Esophagus muscularis mucosa (tissue), 4 donors: ENCODE results near the gene NTN1.

Experiments used
- CTCF ChIP-seq, 3 experiments: fragments of 200-600 bp in 2 of 3; fragments of 450-650 bp in 1 of 3; sonication (generic) in 2 of 3; IDR thresholded peaks; one replicate each; pipeline ENCODE4 v1.5.1; 2017 to 2019; ENCODE audit warnings: antibody characterized with exemption in 3 of 3, mild to moderate bottlenecking in 2 of 3, moderate library complexity in 1 of 3
- EP300 ChIP-seq: sonication (generic); formaldehyde crosslinking; IDR thresholded peaks from one replicate; pipeline ENCODE4 v1.6.1; 2017; ENCODE audit warnings: antibody characterized with exemption
- POLR2A ChIP-seq: fragments of 450-650 bp; IDR thresholded peaks from one replicate; pipeline ENCODE4 v1.6.1; 2017; ENCODE audit warnings: antibody characterized with exemption, moderate library complexity, mild to moderate bottlenecking, low read depth

- no peak for TF ChIP-seq CTCF (IDR thresholded peaks at IDR 0.05)
- TF ChIP-seq POLR2A = no peak
- TF ChIP-seq EP300 = no peak
Observed at GRCh38 chr17:9087921-9088320, 66.6 kb downstream of the NTN1 start.
